Subcutaneous adipose tissue (tissue), 4 donors: ENCODE data around the gene MORN5. TPM values are rescaled to one million over a fixed set of nuclear protein-coding genes. Genes with fewer than 3 reads are reported as not detected.

ENCODE experiments used
- CTCF ChIP-seq: fragments of 450-650 bp; IDR thresholded peaks from one replicate; pipeline ENCODE4 v1.5.1; 2016; ENCODE audit warnings: low read depth, mild to moderate bottlenecking, control low read depth, antibody characterized with exemption, moderate library complexity
- total RNA-seq, 4 donors: library from RNA; depleted of rRNA; stranded (reverse); fragments of >200 nt; gene quantifications; one replicate each; pipeline ENCODE4 v1.1.0, GENCODE V29; 2016

Gene MORN5
- total RNA-seq, 4 donors from 2014 or later: not detected

GRCh38 chr9:122121931-122122330, 37.8 kb upstream of the MORN5 start:
- TF ChIP-seq CTCF: no peak

GRCh38 chr9:122122468-122122867, 37.2 kb upstream of the MORN5 start:
- TF ChIP-seq CTCF: no peak

GRCh38 chr9:122122903-122123632, 36.6 kb upstream of the MORN5 start:
- no peak for TF ChIP-seq CTCF

- TF ChIP-seq CTCF: no peak
Observed at GRCh38 chr9:122124048-122124447, 35.7 kb upstream of the MORN5 start.

- TF ChIP-seq CTCF: no peak
Observed at GRCh38 chr9:122124528-122124927, 35.2 kb upstream of the MORN5 start.

- no peak for TF ChIP-seq CTCF
Observed at GRCh38 chr9:122125158-122125508, 34.6 kb upstream of the MORN5 start.

GRCh38 chr9:122125509-122126330, 34.0 kb upstream of the MORN5 start:
- TF ChIP-seq CTCF: no peak
